Dermis microvascular lymphatic vessel endothelial cell (primary cell): ENCODE data around the gene VSNL1. TPM values are rescaled to one million over a fixed set of nuclear protein-coding genes. Genes with fewer than 3 reads are reported as not detected.

Experiments used
- DNase-seq, 2 donors: peaks; one replicate each; pipeline versions ENCODE4 v3.0.0 to v3.0.0-alpha.2; 2010; ENCODE audit warnings: low read depth in 2 of 2
- total RNA-seq: library from RNA; depleted of rRNA; stranded (reverse); fragments of >200 nt; gene quantifications from 2 replicates; pipeline ENCODE4 v1.2.1, GENCODE V29; 2014

Gene VSNL1
- total RNA-seq, 1 donor from 2014 or later: not detected

DNA sequence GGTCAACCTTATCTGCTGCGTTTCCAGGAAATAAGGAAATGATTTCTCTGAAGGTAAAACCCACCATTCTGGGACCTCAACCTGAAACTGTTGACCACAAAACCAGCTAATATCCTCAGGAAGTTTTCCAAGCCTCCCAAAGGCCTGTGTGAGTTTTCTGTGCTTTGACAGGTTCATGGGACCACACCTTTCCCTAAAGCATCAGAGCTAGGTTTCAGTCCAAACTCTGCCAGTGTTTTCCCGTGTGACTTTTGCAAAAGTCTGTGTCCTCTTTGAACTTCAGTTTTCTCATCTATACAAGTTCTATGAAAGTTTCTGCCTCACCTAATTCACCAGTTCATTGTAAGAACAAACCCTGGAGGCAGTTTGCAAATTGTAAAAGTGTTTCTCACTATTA lies 39.8 kb downstream of the VSNL1 start:
- DNase-seq: no peak

DNA sequence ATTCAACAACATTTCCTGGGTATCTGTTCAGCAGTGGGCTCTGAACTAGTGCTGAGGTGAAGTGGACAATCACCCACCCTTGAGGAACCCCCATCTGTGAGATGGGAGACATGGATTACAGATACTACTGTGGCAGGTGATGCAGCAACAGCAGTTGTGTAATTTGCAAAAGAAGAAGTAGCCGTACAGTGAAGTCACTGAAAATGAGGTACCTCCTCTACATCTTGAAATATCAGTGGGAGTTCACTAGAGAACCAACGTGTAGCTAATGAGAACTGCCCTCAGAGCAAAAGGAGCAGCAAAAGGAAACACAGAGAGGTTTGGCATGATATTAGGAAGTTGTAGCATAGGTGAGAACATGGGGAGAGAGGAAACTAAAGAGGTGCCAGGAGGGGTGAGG lies 41.3 kb downstream of the VSNL1 start:
- DNase-seq: no peak

DNA sequence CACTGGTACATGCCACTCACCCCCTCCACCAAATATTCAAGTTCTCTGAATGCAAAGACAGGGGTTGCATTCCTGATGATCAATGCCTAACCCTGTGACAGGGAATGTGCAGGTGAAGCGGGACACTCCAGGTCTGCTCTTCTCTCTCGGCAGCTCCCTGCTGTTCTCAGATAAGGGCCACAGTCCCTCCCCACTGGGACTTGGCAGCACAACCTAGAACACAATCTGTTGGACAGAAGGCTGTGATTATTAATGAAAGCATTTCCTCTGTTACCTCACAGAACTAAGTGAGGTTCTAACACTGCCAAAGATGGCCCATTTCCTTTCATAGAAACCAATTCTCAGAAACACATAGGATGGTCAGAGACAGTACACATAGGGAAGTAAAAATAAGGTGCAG lies 42.7 kb downstream of the VSNL1 start:
- DNase-seq: no peak

DNA sequence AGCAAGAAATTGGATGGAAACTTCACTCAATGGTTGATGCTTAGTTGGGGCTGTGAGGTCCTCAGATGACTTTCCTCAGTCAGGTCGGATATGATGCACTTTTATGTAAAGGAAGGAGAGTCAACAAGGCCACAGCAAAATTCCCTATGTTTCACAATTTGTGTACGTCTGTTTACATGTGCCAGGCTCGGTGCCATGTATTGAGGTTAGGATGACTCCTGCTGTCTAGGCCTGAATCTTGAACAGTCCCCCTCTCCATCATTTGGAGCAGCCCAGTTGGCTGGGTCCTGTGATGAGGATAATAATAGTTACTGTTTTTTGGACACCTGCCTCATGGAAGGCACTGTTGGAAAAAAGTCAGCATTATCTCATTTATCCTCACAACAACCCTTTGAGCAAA lies 43.1 kb downstream of the VSNL1 start:
- no peak for DNase-seq

DNA sequence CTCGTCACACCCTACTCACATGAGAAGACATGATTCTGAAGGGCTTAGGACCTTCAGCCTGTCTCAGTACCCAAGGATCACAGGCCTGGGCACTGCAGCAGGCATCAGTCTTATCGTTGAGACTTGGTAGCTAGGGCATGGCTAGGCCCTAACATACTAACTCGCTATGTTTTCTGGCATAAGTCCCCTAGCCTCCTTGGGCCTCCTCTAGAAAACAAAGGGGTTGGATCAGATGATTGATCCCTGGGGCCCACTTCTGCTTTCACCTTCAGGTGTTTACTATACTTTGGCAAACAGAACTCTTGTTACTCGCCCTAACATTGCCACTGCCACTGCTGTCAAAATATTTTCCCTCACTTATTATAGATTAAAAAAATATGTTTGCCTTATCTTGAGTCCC lies 44.2 kb downstream of the VSNL1 start:
- DNase-seq: no peak

DNA sequence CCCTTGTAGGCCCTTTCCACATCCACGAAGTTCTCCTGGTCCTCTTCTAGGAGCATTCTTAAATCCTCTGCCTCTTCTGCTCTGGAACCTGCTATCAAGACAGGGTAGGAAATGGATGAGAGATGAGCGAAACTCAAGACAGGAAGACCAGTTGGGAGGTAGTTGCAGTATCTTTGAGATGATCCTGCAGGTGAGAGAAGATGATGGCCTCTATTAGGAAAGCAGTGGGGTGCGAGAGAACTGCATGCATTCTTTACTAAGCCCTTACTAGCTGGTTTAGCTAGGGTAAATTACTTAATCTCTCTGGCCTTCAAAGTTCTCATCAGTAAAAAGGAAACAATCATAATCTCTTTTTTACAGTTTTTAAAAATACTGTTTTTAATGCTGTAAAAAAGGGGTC lies 47.0 kb downstream of the VSNL1 start:
- no peak for DNase-seq

DNA sequence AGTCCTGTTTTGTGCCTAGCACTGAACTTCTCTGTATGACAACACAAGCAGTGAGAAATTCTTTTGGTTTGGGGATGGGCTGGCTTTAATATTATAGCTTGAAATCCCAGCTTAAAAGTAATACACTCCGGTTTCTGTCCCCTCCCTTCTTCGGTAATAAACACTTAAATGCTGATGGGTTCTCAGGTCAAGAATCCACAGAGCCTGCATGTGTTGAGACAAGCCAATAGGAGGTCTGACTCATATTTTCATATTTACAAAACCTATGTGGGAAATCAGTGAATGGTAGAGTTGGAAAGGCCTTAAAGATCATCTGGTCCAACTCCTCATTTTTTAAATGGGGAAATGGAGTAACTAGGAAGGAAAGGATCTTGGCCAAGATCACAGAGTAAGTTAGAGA lies 47.5 kb downstream of the VSNL1 start:
- DNase-seq: no peak

DNA sequence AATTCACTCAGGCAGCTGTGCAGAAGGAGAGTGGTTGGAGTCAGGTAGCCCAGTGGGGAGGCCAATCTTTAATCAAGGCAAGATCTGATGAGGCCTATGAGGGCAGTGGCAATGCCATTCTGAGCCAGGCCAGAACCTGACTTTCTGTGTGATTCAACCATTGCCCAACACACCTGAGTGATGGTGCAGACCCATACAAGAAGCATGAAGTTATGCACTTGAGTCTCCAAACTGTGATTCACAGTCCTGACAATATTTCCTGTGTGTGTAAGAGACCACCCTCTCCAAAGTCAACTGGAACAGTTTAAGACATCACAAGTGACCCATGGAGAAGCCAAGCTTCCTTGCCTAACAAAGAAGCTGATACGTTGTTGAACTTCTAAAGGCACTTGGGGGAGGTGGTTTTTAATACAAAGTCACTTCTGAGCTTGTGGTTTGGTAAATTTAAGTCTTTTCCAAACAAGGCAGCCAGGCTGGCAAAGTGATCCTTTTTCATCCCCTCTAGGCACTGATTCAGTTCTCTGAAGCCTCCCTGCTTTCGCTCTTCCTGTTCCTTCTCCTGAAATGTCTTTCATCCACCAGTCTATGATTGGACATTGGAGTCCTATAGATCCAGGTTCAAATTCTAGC lies 49.0 kb downstream of the VSNL1 start:
- DNase-seq: no peak

DNA sequence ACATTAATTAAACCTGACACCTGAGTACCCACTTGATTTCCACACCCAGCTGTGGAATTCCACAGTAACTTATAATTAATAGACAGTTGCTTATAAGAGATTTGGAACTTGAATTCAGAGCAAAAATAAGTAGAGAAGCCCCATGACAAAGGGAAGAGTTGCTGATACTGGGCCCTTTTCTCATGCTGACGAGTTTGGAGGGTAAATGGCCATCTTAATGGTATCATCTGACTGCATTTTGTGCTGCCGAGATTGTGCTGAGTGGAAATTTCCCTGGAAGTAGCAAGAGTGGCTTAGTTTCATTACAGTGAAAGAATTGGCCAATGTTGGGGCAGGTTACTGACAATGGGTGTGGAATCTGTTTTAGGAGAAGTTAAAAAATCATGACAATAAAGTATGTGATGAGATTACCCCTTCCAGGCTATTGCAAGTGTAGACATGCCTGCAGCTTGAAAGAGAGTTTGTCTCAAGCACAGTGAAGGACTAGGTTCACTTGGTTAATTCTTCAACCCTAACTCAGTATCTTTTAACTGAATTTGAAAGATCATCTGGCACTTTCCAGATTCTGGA lies 49.9 kb downstream of the VSNL1 start:
- no peak for DNase-seq

DNA sequence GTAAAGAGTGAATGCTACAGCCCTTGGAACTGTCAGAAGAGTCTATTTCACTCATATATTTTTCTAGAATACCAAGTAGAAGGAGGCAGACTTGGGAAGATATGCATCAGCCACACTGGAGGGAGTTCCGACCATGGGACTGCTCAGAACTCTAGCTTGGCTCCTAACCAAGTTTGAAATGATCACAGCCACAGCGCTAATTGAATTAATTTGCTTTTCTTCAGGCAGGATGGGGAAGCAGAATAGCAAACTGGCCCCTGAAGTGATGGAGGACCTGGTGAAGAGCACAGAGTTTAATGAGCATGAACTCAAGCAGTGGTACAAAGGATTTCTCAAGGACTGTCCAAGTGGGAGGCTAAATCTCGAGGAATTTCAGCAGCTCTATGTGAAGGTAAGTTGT lies 51.4 kb downstream of the VSNL1 start:
- DNase-seq: no peak

DNA sequence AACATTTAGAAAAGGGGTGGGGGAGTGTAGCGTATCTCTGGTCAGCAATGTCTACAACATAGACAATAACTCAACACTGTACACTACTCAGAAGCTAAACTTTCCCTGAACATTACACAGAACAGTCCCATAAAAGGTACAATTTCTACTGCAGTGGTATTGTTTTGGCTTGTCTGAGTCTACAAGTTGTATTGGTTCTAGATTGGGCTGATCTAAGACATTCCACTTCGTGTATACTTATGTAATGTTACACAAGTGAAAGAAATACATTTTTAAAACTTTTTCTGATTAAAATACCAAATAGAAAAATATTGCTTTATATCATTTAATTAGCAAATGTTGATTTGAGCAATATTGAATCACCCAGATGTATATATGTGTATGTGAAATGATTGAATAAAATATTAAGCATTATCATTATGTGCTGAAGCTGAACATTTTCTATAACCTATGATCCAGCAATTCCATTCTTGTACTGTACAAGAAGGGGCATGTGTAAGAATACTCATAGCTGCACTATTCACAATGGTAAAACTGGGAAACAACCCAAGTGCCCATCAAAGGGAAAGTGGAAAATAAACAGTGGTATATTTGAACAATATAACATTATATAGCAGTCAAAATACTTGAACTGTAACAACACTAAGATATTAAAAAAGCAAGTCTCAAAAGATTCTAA lies 52.4 kb downstream of the VSNL1 start:
- no peak for DNase-seq

DNA sequence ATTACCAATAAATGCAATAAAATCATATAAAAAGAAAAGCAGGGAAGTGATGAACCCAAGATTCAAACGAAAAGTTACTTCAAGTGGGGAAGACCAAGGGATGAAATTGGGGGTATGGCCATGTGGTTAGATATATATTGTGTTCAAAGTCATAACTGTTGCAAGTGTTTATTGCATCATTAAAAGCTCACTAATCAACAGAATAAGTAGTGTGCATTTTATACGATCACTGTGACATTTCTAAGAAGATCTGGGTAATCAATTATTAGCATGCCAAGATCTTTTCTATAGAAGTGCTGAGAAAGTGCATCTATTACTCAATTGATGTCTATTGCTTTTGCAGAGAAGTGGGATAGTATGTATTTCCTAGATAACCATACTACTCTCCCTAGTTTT lies 52.9 kb downstream of the VSNL1 start:
- DNase-seq: no peak

DNA sequence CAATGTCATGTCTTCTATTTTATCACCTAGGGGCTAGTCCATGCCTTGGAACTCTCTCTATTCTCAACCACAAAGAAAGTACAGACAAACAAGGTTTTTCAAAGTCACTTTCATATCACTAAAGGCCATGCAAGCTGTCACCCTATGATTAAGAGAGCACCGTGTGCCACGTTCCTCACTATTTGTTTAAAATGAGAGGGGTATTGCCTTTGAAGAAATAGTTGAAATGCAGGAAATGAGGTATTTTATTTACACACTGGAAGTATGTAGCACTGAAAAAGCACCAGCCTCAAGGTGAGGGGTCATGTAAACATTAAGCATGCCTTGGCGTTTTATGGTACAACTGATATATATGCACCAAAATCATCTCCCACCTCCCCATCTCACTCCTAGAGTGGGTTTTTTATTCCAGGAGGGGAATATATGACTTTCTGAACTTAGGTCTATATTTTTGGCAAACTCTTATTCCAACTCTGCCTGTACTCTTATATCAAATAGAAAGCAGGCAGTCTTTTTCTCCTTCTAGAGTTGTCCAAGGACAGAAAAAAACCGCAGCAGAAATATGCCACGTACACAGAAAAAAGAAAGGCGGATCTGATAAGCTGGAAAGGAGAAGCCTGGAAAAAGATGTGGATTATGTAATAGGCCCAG lies 53.5 kb downstream of the VSNL1 start:
- DNase-seq: no peak

DNA sequence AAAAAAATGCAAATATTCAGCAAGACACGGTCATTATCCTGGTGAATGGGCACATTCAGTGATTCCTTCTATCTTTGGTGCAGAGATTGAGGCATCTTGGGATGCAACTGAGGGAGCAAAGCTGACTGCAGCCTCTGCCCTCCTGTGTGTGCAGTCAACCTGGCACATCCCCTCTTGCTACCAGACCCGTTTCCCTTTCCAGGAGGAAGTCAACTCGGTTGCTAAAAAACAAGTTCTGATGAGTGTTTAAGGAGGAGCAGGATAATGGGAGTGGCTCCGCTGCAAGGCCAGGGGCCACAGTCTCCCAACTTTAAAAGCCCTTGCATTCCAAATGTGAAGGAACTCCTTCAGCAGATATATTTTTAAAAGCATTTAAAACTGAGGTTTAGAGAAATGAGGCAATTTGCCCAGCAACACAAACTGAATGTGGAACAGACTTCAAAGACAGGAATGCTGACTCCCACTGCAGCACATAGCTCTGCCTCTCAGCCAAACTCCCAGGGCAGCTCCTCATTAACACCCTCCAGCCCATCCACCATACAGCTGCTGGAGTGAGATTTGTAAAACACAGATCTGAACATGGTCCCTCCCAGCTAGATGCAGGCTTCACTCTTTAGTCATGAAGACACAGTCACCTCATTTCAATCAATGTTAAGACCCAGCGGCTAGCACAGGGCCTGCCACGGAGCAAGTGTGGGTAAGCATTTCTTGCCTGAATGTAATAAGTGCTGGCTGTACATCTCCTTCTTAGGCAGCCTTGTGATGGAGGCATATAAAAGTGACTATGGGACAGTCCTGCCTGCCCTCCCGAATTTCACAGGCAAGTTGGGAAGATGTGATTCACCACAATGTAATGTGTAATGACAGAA lies 54.3 kb downstream of the VSNL1 start:
- DNase-seq: no peak

DNA sequence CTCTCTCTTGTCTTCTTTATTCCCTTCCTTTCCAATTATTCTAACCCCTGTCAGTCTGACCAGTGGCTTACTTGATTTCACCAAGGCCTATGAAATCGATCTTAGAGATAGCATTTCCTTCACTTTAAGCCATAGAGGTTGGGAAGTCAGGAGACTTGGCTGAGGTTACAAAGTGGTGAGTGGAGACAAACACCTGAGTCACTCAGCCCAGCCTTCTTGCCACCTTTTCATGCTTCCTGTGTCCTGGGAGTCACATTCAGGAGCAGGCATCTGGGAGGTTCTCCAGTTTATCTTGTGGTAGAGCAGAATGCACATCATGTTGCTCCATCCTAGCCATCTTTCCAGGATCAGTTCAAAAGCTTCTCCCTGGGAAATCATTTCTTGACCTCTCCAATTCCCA lies 59.1 kb downstream of the VSNL1 start:
- no peak for DNase-seq

DNA sequence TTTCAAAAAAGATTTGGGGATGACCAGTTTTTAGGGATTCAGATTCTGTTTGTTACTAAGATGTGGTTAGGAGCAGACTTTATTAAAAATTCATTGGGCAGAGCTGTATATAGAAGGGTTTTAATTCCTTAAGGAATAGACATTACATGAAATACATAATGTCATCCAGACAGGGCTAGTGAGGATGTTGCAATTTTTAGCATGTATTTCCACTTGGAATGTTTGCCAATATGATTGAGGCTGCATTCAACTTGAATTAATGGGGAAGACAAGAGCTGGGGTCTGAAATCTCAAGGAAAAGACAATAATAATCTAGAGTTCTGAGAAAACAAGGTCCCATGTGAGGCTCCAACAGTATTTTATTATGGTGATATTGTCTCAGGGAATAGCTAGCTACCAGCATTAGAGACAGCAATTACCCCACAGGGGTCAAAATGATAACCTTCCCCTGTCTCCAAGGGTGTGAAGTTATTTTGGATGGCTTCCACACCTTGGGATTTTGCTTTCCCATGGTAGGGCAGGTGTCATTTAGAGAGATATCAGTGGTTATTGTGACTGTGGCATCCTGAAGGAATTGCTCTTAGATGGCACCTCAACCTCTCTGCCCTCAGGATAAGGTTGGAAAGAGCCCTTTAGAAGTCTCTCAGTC lies 60.2 kb downstream of the VSNL1 start:
- DNase-seq: no peak

DNA sequence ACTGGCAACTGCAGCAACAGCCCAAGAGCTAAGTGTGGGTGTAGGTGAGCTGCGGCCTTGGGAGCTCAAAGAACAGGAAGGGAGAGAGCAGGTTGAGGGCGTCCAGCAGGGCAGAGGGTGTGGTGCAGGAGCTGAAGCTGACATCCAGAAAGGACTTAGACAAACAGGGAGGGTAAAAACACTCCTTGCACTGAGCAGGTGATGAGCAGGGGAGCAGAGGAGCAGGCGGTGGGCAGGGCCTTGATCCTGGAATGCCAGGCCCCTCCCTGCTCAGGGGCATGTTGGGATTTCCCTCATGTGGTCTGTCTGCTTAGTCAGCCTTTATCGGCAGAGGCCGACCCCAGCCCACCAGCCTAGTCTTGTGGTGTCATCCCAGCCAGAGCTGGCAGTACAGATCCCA lies 63.6 kb downstream of the VSNL1 start:
- no peak for DNase-seq

DNA sequence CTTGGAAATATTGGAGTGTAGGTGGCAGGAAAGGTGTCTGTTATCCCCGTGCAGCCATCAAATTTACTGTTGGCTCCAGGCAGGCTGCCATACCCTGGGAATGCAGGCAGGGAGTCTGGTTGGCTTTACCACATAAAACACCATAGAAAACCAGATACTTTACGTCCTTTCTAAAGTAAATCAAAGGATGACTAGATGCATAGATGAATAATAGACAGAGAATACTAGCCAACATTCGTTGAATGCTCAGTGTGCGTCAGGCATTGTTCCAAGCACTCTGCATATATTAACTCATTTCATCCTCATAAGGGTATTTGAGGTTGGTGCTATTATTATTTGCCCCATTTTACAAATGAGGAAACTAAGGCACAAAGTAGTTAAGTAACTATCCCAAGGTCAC lies 65.2 kb downstream of the VSNL1 start:
- DNase-seq: no peak

DNA sequence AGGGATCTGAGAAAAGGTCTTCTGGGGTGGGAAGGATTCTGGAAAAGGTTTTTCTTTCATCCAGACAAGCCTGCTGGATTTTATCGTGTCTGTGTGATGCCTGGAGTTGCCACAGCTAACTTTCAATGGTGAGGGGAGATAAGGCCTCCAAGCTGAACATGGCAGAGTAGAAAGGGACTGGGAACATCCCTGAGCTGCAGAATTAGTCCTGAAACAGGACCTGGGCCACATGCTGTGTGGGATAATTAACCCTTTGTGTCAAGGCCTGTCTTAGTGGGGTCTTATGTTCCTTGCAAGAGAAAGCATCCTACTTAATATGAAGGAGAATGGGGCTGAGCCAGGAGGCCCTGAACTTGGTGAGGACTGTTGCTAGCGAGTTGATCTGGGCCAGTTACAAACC lies 66.4 kb downstream of the VSNL1 start:
- no peak for DNase-seq

DNA sequence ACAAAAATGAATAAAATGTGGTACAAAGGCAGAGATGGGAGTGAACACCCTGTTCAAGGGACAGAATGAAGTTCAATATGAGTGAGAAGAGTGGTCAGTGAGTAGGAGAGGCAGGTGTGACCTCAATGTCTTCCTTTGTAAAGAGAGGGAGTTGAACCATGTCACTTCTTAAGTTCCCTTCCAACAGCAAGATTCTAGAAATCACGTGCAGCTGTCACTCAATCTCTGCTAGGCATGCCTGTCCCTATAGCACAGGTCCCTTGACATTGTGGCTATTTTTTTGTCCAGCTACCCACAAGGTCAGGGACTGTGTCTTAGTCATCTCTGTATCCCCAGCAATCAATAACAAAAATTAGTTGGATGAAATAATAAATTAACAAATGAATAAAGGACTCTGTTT lies 66.9 kb downstream of the VSNL1 start:
- no peak for DNase-seq

DNA sequence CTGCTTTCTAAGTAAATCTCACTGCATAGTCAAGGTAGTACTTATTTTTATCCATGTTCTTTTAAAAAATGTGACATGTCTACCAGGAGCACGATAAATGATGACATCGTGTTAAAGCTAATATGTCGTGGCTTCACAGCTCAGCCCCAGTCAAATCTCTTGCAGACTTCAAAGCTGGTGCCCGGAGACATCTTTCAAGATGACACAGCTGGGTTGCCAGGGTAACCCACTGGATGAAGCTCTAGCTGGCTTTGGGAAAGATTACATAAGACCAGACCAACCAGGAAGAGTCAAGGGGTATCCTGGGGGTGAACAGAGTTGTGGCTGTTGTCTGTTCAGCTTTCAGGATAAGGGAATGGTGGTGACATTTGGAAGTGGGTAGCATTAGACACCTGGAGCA lies 67.8 kb downstream of the VSNL1 start:
- no peak for DNase-seq
